Adrenal gland (tissue), 5 donors: ENCODE results near the gene MYO1B.

Source experiments
- POLR2A ChIP-seq, 2 donors: fragments of 450-650 bp; IDR thresholded peaks; one replicate each; pipeline ENCODE4 v1.6.1; 2017; ENCODE audit warnings: antibody characterized with exemption in 2 of 2, mild to moderate bottlenecking in 2 of 2, moderate library complexity in 1 of 2
- TF ChIP-seq, protein P1 (sequence below), 6 experiments: fragments of 450-650 bp in 4 of 6; fragments of 200-600 bp in 2 of 6; sonication (generic) in 1 of 6; IDR thresholded peaks; 1 replicate in 5 of 6; 2 replicates in 1 of 6; pipeline versions ENCODE4 v1.5.1 to v1.8.0; 2016 to 2021; ENCODE audit warnings: antibody characterized with exemption in 6 of 6, mild to moderate bottlenecking in 2 of 6, moderate library complexity in 1 of 6
- donor health status: DM: no; HTN: no; CAD: no.

- TF ChIP-seq, protein P1, sequence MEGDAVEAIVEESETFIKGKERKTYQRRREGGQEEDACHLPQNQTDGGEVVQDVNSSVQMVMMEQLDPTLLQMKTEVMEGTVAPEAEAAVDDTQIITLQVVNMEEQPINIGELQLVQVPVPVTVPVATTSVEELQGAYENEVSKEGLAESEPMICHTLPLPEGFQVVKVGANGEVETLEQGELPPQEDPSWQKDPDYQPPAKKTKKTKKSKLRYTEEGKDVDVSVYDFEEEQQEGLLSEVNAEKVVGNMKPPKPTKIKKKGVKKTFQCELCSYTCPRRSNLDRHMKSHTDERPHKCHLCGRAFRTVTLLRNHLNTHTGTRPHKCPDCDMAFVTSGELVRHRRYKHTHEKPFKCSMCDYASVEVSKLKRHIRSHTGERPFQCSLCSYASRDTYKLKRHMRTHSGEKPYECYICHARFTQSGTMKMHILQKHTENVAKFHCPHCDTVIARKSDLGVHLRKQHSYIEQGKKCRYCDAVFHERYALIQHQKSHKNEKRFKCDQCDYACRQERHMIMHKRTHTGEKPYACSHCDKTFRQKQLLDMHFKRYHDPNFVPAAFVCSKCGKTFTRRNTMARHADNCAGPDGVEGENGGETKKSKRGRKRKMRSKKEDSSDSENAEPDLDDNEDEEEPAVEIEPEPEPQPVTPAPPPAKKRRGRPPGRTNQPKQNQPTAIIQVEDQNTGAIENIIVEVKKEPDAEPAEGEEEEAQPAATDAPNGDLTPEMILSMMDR (IDR thresholded peaks at IDR 0.05): peak in 3 of 6 experiments; percentile 1 to 40 (median 6)
- TF ChIP-seq POLR2A (IDR thresholded peaks at IDR 0.05): no peak
Measured at GRCh38 chr2:191245046-191245868, at the start of gene MYO1B.
